Hematopoietic multipotent progenitor cell treated with erythropoietin and hydrocortisone succinate and interleukin-3 and kit ligand, for 4 days (in vitro differentiated cells): Measurements from ENCODE around the gene SPIRE2.

Experiments used
- DNase-seq: peaks from one replicate; pipeline ENCODE4 v3.0.0-alpha.2; 2015

SPIRE2 gene

DNA sequence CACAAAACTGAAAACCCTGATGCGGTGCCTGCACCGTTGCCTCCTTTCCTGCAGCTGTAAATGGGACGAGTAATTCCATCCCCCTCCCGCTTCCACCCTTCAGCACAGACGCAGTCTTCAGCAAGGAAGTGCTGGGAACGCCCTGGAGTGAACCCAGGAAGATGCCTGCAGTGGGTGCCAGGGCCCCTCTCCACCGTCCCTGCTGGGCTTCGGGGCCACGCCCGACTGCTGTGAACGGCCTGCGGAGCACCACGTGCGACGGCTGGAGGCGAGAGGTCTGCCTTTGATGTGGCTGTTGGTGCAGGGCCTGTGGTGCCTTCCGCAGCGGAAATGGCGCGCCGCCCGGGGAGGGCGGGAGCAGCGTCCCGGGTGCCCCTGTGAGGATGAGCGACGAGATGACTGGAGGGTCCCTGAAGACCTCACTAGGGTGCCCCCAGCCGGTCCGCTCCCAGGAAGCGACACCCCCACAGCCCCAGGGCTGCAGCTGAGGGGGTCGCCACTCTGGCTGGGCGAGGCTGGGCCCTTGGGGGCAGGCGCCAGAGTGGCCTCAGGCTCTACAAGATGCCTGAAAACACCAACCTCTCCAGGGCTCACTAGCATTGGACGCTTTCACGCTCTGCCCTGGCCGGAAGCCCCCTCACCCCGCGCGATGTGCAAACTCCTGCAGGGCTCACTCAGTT is 89.6 kb downstream of the SPIRE2 start:
- peak; percentile 95 for DNase-seq

DNA sequence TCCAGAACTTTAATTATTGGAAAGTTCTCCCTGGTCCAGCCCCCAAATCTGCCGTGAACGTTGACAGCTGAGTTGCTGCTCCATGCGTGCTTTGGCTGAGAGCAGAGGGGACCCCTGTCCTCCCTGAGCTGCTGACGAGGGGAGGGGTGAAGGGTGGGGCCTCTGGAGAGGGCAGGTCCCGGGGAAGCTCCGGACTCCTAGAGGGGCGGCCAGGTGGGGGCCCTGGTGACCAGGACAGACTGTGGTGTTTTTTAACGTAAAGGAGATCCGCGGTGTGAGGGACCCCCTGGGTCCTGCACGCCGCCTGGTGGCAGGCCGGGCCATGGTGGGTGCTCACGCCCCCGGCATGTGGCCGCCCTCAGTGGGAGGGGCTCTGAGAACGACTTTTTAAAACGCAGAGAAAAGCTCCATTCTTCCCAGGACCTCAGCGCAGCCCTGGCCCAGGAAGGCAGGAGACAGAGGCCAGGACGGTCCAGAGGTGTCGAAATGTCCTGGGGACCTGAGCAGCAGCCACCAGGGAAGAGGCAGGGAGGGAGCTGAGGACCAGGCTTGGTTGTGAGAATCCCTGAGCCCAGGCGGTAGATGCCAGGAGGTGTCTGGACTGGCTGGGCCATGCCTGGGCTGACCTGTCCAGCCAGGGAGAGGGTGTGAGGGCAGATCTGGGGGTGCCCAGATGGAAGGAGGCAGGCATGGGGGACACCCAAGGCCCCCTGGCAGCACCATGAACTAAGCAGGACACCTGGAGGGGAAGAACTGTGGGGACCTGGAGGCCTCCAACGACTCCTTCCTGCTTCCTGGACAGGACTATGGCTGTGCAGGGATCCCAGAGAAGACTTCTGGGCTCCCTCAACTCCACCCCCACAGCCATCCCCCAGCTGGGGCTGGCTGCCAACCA is 90.4 kb downstream of the SPIRE2 start, which contains the start of gene MC1R:
MC1R (plus strand) TSS at position 410 of the 895 bp plus-strand sequence; CDS start at position 807, 397 bp downstream.
- DNase-seq, result peak; percentile 84

DNA sequence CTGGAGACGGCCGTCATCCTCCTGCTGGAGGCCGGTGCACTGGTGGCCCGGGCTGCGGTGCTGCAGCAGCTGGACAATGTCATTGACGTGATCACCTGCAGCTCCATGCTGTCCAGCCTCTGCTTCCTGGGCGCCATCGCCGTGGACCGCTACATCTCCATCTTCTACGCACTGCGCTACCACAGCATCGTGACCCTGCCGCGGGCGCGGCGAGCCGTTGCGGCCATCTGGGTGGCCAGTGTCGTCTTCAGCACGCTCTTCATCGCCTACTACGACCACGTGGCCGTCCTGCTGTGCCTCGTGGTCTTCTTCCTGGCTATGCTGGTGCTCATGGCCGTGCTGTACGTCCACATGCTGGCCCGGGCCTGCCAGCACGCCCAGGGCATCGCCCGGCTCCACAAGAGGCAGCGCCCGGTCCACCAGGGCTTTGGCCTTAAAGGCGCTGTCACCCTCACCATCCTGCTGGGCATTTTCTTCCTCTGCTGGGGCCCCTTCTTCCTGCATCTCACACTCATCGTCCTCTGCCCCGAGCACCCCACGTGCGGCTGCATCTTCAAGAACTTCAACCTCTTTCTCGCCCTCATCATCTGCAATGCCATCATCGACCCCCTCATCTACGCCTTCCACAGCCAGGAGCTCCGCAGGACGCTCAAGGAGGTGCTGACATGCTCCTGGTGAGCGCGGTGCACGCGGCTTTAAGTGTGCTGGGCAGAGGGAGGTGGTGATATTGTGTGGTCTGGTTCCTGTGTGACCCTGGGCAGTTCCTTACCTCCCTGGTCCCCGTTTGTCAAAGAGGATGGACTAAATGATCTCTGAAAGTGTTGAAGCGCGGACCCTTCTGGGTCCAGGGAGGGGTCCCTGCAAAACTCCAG is 91.5 kb downstream of the SPIRE2 start:
- no peak for DNase-seq

DNA sequence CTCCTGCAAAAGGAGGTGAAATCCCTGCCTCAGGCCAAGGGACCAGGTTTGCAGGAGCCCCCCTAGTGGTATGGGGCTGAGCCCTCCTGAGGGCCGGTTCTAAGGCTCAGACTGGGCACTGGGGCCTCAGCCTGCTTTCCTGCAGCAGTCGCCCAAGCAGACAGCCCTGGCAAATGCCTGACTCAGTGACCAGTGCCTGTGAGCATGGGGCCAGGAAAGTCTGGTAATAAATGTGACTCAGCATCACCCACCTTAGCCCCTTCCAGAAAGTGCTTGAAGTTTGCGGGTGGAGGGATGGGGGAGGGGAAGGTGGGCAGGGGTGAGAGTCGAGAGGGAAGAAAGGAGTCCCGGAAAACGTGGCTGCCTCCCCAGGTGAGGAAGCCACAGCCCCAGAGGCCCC is 92.4 kb downstream of the SPIRE2 start:
- DNase-seq, result no peak
